ENCODE data around the gene TSPAN12. TPM values are rescaled to one million over a fixed set of nuclear protein-coding genes. Genes with fewer than 3 reads are reported as not detected.

TSPAN12 gene
- total and polyA plus RNA-seq, 8 donors: 25.7 to 52.3 (median 44.0) TPM

GRCh38 chr7:120819861-120820260, 38.1 kb downstream of the TSPAN12 start:
- Histone ChIP-seq H3K27ac (no peak overlapping the region), H3K4me1 (no peaks in the 10 kb centered on the region), H3K4me3 (no peak overlapping the region), H3K9me3 (no peaks in the 10 kb centered on the region), H3K27me3 (no peaks in the 10 kb centered on the region), H3K36me3 (no peaks in the 10 kb centered on the region)
- DNase-seq (no peak), ATAC-seq (no peak)
- intact Hi-C loops (cut with DNase I): no loop called here
- no peak for TF ChIP-seq CTCF (IDR thresholded peaks at IDR 0.05)

- no peak for DNase-seq
- Histone ChIP-seq H3K27me3 (no peaks in the 10 kb centered on the region), H3K9me3 (no peaks in the 10 kb centered on the region), H3K36me3 (no peaks in the 10 kb centered on the region), H3K4me1 (no peaks in the 10 kb centered on the region), H3K4me3 (no peak overlapping the region), H3K27ac (no peak overlapping the region)
- intact Hi-C loops (cut with DNase I): no loop called here
- ATAC-seq: no peak
- no peak for TF ChIP-seq CTCF (IDR thresholded peaks at IDR 0.05)
Measured at GRCh38 chr7:120817851-120818250, 40.1 kb downstream of the TSPAN12 start.

GRCh38 chr7:120814253-120814939, 43.5 kb downstream of the TSPAN12 start:
- no peak for TF ChIP-seq CTCF (IDR thresholded peaks at IDR 0.05)
- no peak for DNase-seq
- H3K27ac ChIP-seq: no peak overlapping the region
- no peaks in the 10 kb centered on the region for H3K36me3 ChIP-seq
- H3K4me1 ChIP-seq: no peaks in the 10 kb centered on the region
- no peak overlapping the region for H3K4me3 ChIP-seq
- no peak for ATAC-seq
- no peaks in the 10 kb centered on the region for H3K27me3 ChIP-seq
- H3K9me3 ChIP-seq: no peaks in the 10 kb centered on the region
- intact Hi-C loops (cut with DNase I): no loop called here

- Histone ChIP-seq H3K9me3 (no peaks in the 10 kb centered on the region), H3K36me3 (no peaks in the 10 kb centered on the region), H3K4me3 (no peak overlapping the region), H3K27ac (no peak overlapping the region), H3K4me1 (no peaks in the 10 kb centered on the region), H3K27me3 (no peaks in the 10 kb centered on the region)
- TF ChIP-seq CTCF (IDR thresholded peaks at IDR 0.05): no peak
- intact Hi-C loops (cut with DNase I): no loop called here
- ATAC-seq (no peak), DNase-seq (no peak)
Measured at GRCh38 chr7:120813546-120814252, 44.2 kb downstream of the TSPAN12 start.

- Histone ChIP-seq H3K4me1 (no peaks in the 10 kb centered on the region), H3K4me3 (no peak overlapping the region), H3K27me3 (no peaks in the 10 kb centered on the region), H3K27ac (no peak overlapping the region), H3K36me3 (no peaks in the 10 kb centered on the region), H3K9me3 (no peaks in the 10 kb centered on the region)
- DNase-seq: no peak
- intact Hi-C loops (cut with DNase I): no loop called here
- no peak for TF ChIP-seq CTCF (IDR thresholded peaks at IDR 0.05)
- ATAC-seq: no peak
Measured at GRCh38 chr7:120813089-120813488, 44.9 kb downstream of the TSPAN12 start.
